ENCODE measurements around the gene ZNF516. TPM values are rescaled to one million over a fixed set of nuclear protein-coding genes. Genes with fewer than 3 reads are reported as not detected.

Gene ZNF516
- total RNA-seq, 1 experiment from 2014 or later, result 22.6 TPM

DNA sequence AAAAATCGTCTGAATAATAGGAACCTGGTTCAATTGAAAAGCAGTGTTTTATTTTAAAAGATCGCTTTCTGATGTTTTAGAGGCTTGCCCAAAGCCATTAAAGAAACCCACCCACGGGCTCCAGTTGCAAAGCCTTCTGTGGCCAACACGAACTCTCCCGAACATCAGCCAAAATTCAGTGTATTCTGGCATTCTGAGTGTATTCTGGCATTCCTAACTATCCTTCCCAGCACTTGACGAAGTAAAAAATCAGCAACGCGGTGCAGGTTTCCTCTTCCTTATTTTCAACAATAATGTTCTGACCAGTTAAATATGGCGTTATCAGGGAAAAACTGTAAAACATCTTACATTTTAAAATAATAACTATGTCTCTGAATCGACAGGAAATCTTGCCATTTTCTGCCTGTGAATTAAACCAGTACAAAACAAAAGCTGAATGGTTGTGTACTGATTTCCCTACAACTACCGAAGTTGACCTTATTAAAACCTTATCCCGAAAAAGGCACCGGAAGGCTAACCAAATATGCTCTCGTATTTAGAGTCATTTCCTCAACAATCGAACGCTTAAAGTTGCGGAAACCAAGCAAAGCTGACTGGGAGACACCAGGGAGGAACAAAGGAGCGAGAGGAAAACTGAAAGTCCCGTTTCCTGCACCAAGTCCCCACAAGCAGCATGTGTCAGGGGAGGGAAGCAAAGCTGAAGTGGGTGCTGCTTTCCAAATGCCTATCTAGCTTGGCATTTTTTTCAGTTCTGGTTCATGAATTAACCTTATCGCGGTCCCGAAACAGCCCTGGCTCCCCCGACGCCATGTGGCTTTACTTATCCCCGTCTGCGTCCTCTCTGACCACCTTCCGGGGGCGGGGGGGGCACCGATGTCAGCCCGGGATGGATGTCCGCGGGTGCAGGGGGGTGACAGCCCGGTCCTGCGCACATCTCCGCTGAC is 44.3 kb downstream of the ZNF516 start:
- DNase-seq, result peak; percentile 51
- no peak overlapping the region for H4K91ac ChIP-seq (ENCODE audit: insufficient read length, low read depth, low read length)

More for the DNA sequence above, 44.3 kb downstream of the ZNF516 start:
- Histone ChIP-seq H3K4me2 (ENCODE audit: insufficient read depth, insufficient read length, low read length) (peak overlapping the region; percentile 84), H2BK120ac (ENCODE audit: low read depth, low read length, poor library complexity, severe bottlenecking) (no peak overlapping the region), H2AFZ (ENCODE audit: low read length) (no peak overlapping the region), H4K5ac (ENCODE audit: insufficient read length, low read depth, low read length) (no peak overlapping the region), H3K23me2 (ENCODE audit: insufficient read length, low read depth, low read length, poor library complexity, severe bottlenecking) (peaks cover 11% of the 10 kb centered on the region), H3K27ac (ENCODE audit: insufficient read length, low read depth, low read length) (no peak overlapping the region), H2BK5ac (ENCODE audit: insufficient read length, low read length) (no peak overlapping the region), H3K18ac (ENCODE audit: insufficient read length, low read depth, low read length) (peak overlapping the region; percentile 2), H3K56ac (ENCODE audit: insufficient read length, low read depth, low read length) (no peak overlapping the region), H3K14ac (ENCODE audit: insufficient read depth, low read length) (peak overlapping the region; percentile 31), H3K4me1 (ENCODE audit: insufficient read depth, low read length) (peaks cover 2% of the 10 kb centered on the region; the same call in 1 of the 2 replicates), H2BK20ac (ENCODE audit: low read depth, low read length, poor library complexity, severe bottlenecking) (no peak overlapping the region), H4K20me1 (ENCODE audit: control insufficient read depth, insufficient read depth, insufficient read length) (no peaks in the 10 kb centered on the region), H3K4ac (ENCODE audit: low read depth, low read length) (no peak overlapping the region), H3T11ph (ENCODE audit: low read length) (no peak overlapping the region), H2BK15ac (ENCODE audit: low read depth, low read length) (no peak overlapping the region), H4K8ac (replicated peaks; ENCODE audit: insufficient read length, low read depth, low read length) (no peak overlapping the region), H3K79me2 (ENCODE audit: insufficient read depth, low read length) (no peaks in the 10 kb centered on the region; the same call in 1 of the 2 replicates), H2AK5ac (ENCODE audit: insufficient read length, low read length) (no peak overlapping the region), H3K23ac (ENCODE audit: insufficient read length, low read depth, low read length) (no peak overlapping the region), H3K9me3 (ENCODE audit: control insufficient read depth, low read depth, low read length) (no peaks in the 10 kb centered on the region), H3K27me3 (ENCODE audit: insufficient read depth, low read length) (no peaks in the 10 kb centered on the region; the same call in 1 of the 2 replicates), H2BK12ac (ENCODE audit: insufficient read length, low read depth, low read length) (no peak overlapping the region), H3K9ac (ENCODE audit: extremely low read depth, insufficient read length, low read length) (peak overlapping the region; percentile 39), H3K79me1 (ENCODE audit: insufficient read depth, low read depth, low read length, poor library complexity, severe bottlenecking) (no peaks in the 10 kb centered on the region)
- Mint-ChIP-seq H3K27ac (peak overlapping the region in 1 of 3 experiments; percentile 91; a peak in 4 of 7 replicates), H3K9me3 (no peaks in the 10 kb centered on the region), H3K4me1 (peaks cover 52 to 67% of the 10 kb centered on the region in 2 experiments), H3K36me3 (ENCODE audit: insufficient read depth in 1 of 3, low read depth in 3 of 3) (peaks cover 0 to 5% (median 0%) of the 10 kb centered on the region in 3 experiments; a peak in 1 of 7 replicates), H3K4me3 (peak overlapping the region; percentile 62 to 77), H3K27me3 (ENCODE audit: low read depth) (peaks cover 16% of the 10 kb centered on the region)
- WGBS (ENCODE audit: extremely low coverage, insufficient read length, low lambda C conversion rate), result no CpG with 5 or more reads among the region's 35 CpGs
- no peak for TF ChIP-seq CTCF (conservative IDR thresholded peaks at IDR 0.05)

All from H9 (cell line).